DOHH2 (cell line): ENCODE measurements around the gene SPATA31A6.
"Not testable (repeated sequence)": the region's sequence is repeated elsewhere in the genome, so short reads cannot be mapped to it uniquely, and the experiment has no call there.

Experiments used
- EZH2phosphoT487 ChIP-seq: fragments of 200-600 bp; sonication (generic); IDR thresholded peaks from 2 replicates; pipeline ENCODE4 v1.6.1; 2017; ENCODE audit warnings: borderline replicate concordance, mild to moderate bottlenecking, antibody characterized with exemption, low read length, moderate library complexity, mixed read lengths
- TF ChIP-seq, protein P1 (sequence below): fragments of 200-600 bp; sonication (generic); IDR thresholded peaks from one replicate; pipeline ENCODE4 v1.5.1; 2014; ENCODE audit warnings: antibody characterized with exemption, mild to moderate bottlenecking, low read depth, low read length; ENCODE audit not compliant: poor library complexity, severe bottlenecking

DNA sequence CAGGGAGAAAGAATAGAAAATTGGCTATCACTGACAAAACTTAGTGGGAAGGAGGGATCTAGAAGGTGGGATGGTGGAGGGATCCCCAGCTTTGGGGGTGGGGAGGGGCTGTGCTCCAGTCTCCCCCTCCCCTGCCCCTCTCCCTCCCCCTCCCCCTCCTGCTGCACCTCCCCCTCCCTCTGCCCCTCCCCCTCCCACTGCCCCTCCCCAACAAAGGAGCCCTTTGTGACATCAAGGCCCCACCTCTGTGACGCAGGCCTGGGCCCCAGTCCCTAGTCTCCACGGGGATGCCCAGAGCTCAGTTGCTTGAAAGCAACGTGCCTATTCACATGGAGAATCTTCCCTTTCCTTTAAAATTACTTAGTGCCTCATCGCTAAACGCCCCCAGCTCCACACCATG lies at the start of gene SPATA31A6:
- TF ChIP-seq, protein P1, sequence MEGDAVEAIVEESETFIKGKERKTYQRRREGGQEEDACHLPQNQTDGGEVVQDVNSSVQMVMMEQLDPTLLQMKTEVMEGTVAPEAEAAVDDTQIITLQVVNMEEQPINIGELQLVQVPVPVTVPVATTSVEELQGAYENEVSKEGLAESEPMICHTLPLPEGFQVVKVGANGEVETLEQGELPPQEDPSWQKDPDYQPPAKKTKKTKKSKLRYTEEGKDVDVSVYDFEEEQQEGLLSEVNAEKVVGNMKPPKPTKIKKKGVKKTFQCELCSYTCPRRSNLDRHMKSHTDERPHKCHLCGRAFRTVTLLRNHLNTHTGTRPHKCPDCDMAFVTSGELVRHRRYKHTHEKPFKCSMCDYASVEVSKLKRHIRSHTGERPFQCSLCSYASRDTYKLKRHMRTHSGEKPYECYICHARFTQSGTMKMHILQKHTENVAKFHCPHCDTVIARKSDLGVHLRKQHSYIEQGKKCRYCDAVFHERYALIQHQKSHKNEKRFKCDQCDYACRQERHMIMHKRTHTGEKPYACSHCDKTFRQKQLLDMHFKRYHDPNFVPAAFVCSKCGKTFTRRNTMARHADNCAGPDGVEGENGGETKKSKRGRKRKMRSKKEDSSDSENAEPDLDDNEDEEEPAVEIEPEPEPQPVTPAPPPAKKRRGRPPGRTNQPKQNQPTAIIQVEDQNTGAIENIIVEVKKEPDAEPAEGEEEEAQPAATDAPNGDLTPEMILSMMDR, result not testable (repeated sequence)
- TF ChIP-seq EZH2phosphoT487, result not testable (repeated sequence)
